GM12873 (cell line): ENCODE measurements around the gene ANKRD28.
A peak's percentile ranks its signal among the peaks of the same experiment; 100 is the strongest.

ENCODE experiments used
- TF ChIP-seq, protein P1 (sequence below): IDR thresholded peaks from 2 replicates; pipeline ENCODE4 v1.5.1; 2012; ENCODE audit warnings: low read depth, mild to moderate bottlenecking, moderate library complexity, low read length, control low read depth; ENCODE audit not compliant: insufficient read depth; ENCODE audit errors: missing control alignments

The ANKRD28 gene

DNA sequence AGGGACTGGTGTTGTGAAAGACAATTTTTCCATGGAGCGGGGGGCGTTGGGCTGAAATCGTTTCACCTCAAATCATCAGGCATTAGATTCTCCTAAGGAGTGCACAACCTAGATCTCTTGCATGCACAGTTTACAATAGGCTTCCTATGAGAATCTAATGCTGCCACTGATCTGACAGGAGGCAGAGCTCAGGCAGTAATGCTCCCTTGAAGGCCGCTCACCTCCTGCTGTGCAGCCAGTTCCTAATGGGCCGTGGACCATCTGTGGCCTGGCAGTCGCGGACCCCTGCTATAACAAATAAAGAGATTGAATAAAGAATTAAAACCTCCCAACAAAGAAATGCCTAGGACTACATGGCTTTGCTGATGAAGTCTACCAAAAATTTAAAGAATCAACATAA lies 25.3 kb upstream of the ANKRD28 start:
- TF ChIP-seq, protein P1, sequence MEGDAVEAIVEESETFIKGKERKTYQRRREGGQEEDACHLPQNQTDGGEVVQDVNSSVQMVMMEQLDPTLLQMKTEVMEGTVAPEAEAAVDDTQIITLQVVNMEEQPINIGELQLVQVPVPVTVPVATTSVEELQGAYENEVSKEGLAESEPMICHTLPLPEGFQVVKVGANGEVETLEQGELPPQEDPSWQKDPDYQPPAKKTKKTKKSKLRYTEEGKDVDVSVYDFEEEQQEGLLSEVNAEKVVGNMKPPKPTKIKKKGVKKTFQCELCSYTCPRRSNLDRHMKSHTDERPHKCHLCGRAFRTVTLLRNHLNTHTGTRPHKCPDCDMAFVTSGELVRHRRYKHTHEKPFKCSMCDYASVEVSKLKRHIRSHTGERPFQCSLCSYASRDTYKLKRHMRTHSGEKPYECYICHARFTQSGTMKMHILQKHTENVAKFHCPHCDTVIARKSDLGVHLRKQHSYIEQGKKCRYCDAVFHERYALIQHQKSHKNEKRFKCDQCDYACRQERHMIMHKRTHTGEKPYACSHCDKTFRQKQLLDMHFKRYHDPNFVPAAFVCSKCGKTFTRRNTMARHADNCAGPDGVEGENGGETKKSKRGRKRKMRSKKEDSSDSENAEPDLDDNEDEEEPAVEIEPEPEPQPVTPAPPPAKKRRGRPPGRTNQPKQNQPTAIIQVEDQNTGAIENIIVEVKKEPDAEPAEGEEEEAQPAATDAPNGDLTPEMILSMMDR, result no peak

DNA sequence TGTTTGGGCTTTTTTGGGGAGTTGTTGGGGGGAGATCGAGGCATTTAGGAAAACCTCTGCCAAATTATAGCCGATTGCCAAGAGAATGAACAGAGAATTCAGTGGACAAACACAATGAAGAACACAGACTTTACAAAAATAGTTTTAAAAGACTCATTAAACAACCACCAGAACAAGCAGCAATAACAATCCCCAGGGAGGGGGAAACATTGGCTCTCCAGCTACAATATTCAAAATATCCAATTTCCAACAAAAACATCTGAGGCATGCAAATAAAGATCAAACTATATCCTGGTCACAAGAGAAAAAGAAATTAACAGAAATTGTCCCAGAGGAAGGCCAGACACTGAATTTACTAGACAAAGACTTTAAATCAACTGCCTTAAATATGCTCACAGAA lies 24.5 kb upstream of the ANKRD28 start:
- TF ChIP-seq, protein P1, result no peak

DNA sequence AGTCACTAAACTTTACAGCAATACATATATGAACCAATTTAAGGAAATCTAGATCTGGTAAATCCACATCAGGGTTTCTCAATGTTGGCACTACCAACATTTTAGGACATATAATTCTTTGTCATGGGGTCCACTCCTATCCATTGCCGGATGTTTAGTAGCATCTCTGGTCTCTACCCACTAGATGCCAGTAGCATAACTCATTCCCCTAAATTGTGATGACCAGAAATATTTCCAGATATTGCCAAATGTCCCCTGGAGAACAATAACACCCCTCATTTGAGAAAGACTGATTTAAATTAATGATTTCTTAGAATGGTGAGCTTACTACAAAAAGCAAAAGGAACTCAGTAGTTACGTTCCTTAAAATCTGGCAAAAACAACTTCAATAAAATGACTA lies 23.1 kb upstream of the ANKRD28 start:
- TF ChIP-seq, protein P1, result no peak

DNA sequence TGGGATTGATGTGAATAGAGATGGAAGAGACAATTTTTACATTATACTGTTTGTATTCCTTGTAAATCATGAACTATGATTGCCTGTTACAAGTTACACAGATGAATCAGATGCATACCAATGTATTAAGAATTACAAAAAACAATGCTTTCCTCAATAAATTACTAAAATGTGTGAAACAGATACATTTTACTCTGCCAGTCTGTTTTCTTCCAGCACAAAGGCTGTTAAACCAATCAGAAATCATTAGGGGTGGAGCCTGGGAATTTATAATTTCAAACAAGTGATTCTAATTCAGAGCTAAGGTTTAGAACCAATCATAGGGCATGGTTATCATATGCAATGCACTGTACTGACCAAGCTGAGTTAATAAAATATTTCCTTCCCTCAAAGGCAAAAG lies 21.8 kb upstream of the ANKRD28 start:
- TF ChIP-seq, protein P1, result no peak

DNA sequence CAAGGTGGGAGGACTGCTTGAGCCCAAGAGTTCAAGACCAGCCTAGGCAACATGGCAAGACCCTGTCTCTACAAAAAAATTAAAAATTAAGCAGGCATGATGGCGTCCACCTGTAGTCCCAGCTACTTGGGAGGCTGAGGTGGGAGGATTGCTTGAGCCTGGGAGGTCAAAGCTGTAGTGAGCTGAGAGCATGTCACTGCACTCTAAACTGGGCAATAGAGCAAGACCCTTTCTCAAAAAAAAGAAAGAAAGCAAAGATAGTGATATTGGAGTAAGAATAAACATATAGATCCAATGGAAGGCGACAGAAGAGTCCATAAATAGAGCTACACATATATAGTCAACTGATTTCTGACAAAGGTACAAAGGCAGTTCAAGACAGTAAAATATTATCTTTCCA lies 21.3 kb upstream of the ANKRD28 start:
- TF ChIP-seq, protein P1, result no peak

DNA sequence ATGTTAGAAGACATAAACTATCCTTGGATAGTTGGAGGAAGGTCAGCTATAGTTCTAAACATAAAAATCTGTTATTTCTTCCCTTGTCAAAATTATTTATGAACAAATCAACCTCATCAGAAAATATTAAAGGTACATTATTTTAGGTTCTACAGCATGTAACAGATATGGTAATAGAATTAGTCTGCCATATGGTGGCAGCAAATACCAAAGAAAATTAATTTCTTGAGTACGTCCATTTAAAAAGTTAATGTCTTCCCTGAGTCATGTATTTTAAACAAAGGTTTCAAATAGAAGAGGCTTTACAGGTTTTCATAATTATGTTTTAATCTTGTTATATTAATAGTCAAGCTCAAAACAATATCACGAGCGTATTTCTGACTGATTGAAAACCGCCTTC lies 17.9 kb upstream of the ANKRD28 start:
- TF ChIP-seq, protein P1, result no peak

DNA sequence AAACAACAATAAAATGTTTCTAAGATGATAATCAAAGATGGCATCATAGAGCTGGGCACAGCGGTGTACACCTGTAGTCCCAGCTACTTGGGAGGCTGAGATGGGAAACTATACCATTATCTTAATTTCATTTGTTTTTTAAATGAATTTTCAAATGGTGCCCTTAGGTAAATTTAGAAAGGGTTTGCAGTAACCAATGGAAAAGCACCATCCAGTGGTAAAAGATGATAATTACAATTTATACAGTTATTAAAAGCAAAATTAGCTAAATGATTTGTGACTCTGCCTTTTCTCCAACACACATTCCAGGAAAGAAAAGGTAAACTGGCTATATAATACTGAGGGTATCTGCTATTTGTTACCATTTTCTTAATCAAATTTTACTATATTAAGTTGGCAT lies 14.4 kb upstream of the ANKRD28 start:
- TF ChIP-seq, protein P1, result peak; percentile 42
